ENCODE data around the gene LPCAT1.
"Not testable (repeated sequence)": the region's sequence is repeated elsewhere in the genome, so short reads cannot be mapped to it uniquely, and the experiment has no call there.

The LPCAT1 gene

DNA sequence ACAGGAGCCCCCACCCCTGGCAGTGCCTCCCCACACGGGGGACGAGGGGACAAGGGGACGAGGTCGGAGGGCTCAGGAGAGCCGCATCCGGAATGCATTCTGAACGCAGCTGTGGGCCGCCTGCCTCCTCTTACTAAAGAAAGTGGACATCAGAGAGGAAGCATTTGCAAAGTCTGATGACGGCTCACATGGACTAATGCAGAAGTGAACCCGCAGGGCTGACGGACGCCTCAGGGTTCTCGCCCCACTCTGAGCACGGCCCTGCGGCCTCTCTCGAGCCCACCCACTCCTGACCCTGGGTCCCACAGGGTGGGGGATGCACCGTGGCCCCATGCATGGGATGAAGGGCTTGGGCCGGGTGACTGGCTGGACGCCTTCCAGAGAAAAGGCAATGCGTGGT, 5.9 kb downstream of the LPCAT1 start:
- H3K27ac Mint-ChIP-seq: peak overlapping the region; percentile 94 to 96
- no peaks in the 10 kb centered on the region for H3K9me3 Mint-ChIP-seq
- ATAC-seq (replicated peaks) (no peak), DNase-seq (no peak)
- peaks cover 76% of the 10 kb centered on the region for H3K36me3 Mint-ChIP-seq (ENCODE audit: insufficient read depth)
- peaks cover 83 to 87% of the 10 kb centered on the region in 2 donors for H3K4me1 Mint-ChIP-seq (ENCODE audit: low read depth in 2 of 2)
- H3K27me3 Mint-ChIP-seq: no peaks in the 10 kb centered on the region
- peak overlapping the region; percentile 97 to 99 for H3K4me3 Mint-ChIP-seq

DNA sequence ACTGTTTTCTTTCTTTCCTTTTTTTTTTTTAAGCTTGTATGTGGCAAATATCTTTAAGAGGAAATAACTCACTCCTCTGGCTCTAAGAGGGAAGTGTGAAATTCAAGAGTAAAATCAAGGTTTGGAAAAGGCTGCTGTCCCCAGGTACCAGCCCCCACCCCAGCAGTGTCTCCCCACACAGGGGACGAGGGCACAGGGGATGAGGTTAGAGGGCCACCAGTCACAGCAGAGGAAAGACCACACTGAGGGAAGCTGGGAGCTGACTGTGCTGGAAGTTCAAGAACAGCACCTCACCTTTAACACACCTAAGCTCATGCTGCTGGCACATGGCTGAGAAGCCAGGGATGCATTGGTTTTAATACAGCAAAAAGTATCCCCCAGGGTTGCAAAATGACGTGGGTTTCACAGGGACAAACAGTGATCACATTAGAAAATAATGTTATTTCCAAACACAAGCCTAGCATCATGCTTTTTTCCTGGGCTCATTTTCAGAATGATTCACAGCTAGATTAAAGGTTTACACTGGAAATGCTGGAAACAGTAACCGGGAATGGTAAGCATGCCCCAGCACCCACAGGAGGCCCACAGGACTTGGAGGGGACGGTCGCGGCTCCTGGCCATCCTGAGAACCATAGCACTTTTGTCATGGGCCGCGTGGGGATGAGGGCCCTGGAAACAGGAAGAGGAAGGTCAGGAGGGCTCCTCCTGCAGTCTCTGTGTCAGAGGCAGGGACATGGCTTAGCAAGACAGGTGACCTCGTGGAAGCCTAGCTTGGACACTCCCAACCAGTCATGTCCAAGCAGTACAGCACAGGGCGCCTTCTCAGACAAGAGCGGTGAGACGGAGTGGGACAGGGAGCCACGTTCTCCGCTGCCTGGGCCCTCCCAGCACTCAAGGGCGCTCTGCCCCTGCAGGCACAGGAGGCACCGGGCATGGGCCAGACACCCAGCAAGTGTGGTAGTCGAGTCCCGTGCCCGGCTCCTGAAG, 6.9 kb downstream of the LPCAT1 start:
- no peak for DNase-seq
- Mint-ChIP-seq H3K9me3 (no peaks in the 10 kb centered on the region), H3K27ac (peak overlapping the region; percentile 94 to 96), H3K27me3 (no peaks in the 10 kb centered on the region), H3K4me3 (peak overlapping the region; percentile 97 to 99), H3K36me3 (ENCODE audit: insufficient read depth) (peaks cover 81% of the 10 kb centered on the region), H3K4me1 (ENCODE audit: low read depth in 2 of 2) (peaks cover 86 to 89% of the 10 kb centered on the region in 2 donors)
- no peak for ATAC-seq (replicated peaks)

DNA sequence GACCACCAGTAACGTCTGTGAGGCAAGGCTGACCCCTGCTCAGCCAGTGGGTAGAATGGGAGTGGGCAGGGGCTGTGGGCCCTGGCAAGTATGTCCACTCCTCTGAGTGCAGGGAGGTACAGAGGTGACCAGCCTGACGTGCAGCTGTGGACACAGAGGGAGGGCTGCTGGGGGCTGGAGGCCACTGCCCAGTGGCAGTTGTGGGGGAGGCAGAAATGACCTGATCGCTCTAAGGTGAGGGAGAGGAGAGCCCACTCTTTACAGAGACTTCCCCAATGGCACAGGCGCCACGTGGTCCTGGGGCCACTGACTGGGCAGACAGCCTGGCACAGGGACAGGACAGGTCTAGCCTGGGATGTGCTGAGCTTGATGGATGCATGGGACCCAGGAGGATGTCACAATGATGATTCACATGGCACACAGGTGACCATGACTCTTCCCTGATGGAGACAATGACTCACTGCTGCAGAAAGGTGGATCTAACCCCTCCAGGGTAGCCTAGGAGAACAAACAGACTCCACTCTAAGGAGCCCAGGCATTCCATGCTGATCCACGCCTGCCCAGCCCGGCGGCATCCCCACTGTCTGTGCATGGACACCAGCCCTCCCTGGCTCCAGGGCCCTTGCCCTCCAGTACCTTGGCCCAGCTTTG, 7.7 kb downstream of the LPCAT1 start:
- no peak for DNase-seq
- peak overlapping the region; percentile 97 to 99 for H3K4me3 Mint-ChIP-seq
- peak overlapping the region; percentile 94 to 96 for H3K27ac Mint-ChIP-seq
- peaks cover 85 to 87% of the 10 kb centered on the region in 2 donors for H3K4me1 Mint-ChIP-seq (ENCODE audit: low read depth in 2 of 2)
- ATAC-seq (replicated peaks): no peak
- H3K27me3 Mint-ChIP-seq: no peaks in the 10 kb centered on the region
- H3K9me3 Mint-ChIP-seq: no peaks in the 10 kb centered on the region
- peaks cover 81% of the 10 kb centered on the region for H3K36me3 Mint-ChIP-seq (ENCODE audit: insufficient read depth)

DNA sequence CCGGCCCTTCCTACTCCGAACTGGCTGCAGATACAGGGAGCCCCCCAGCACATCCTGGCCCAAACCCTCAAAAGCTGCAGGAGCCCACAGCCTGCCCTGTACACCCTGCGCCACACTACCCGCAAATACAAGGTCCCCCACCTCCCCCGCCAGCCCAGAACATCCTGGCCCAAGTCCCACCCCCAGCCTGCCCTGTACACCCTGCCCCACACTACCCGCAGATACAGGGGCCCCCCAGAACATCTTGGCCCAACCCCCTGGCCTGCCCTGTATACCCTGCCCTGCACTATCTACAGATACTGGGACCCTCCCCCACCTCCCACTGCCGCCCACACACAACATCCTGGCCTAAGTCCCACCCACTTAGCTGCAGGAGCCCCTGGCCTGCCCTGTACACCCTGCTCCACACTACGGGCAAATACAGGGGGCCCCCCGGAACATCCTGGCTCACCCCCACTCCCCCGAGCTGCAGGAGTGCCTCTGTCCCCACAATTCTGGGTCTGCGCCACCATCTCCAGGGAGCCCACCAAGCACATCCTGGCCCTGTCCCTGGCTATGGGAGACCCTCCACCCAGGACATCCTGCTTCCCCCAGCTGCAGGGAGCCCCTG, 8.3 kb downstream of the LPCAT1 start:
- Mint-ChIP-seq H3K4me3 (peak overlapping the region; percentile 97 to 99), H3K27ac (peak overlapping the region; percentile 94 to 96), H3K27me3 (no peaks in the 10 kb centered on the region), H3K9me3 (no peaks in the 10 kb centered on the region), H3K4me1 (ENCODE audit: low read depth in 2 of 2) (peaks cover 83 to 85% of the 10 kb centered on the region in 2 donors), H3K36me3 (ENCODE audit: insufficient read depth) (peaks cover 79% of the 10 kb centered on the region)
- no peak for DNase-seq
- ATAC-seq (replicated peaks): peak; percentile 23

DNA sequence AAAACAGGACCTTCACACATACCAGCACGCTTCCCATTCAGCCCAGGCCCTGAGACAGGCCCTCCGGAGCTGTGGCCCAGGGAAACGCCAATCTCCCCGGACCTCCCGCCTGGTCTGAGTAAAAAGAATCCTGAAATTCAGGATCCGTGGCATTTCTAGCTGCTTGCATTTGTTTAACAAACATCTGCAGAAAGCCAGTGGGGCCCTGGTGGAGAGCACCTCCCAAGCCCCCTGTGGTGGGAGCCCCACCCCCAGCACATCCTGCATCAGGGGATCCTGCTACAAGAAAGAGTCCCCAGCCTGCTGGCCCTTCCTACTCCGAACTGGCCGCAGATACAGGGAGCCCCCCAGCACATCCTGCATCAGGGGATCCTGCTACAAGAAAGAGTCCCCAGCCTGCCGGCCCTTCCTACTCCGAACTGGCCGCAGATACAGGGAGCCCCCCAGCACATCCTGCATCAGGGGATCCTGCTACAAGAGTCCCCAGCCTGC, 8.9 kb downstream of the LPCAT1 start:
- ATAC-seq (replicated peaks); H3K27me3 Mint-ChIP-seq; DNase-seq; H3K9me3 Mint-ChIP-seq: not testable (repeated sequence)
- Mint-ChIP-seq H3K4me3 (peak overlapping the region; percentile 97 to 99), H3K36me3 (ENCODE audit: insufficient read depth) (peaks cover 78% of the 10 kb centered on the region), H3K4me1 (ENCODE audit: low read depth in 2 of 2) (peaks cover 83 to 84% of the 10 kb centered on the region in 2 donors), H3K27ac (peak overlapping the region; percentile 94 to 96)

DNA sequence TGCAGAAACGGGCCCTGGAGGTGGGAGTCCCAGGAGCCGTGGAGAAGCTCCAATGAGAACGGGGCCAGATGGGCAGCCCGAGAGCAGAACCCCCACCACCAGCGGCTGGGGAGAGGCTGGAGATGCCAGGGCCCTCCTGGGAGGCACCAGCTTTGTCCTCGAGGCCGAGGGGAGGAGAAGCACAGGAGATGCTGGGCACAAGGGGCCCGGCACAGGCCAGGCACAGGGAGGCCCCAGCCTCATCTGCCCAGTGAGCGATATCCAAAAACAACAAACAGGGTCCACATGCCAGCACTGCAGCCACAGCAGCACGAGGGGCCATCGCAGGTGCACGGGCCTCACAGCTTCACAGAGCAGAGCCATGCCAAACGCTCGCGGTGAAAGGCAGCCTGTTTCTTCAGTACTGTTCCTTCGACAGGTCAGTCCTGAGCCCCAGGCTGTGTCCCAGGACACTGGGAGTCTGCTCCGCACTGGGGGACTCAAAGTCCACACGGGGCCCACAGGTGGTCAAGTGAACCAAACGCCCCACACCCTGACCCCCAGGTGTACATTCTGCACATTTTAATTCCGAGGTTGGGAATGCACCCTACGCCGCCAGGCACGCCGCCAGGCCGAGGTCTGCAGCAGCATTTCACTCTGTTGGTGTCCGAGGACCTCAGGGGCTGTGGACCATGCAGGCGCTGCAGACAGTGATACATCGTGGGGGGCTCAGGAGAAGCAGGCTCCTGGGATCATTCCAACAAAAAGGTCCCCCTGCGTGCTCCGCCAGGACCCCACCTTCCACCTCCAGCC, 9.5 kb downstream of the LPCAT1 start:
- peaks cover 77% of the 10 kb centered on the region for H3K36me3 Mint-ChIP-seq (ENCODE audit: insufficient read depth)
- ATAC-seq (replicated peaks): no peak
- H3K27me3 Mint-ChIP-seq: no peaks in the 10 kb centered on the region
- no peaks in the 10 kb centered on the region for H3K9me3 Mint-ChIP-seq
- peaks cover 83% of the 10 kb centered on the region in 2 donors for H3K4me1 Mint-ChIP-seq (ENCODE audit: low read depth in 2 of 2)
- DNase-seq: no peak
- peak overlapping the region; percentile 97 to 99 for H3K4me3 Mint-ChIP-seq
- peak overlapping the region; percentile 94 to 96 for H3K27ac Mint-ChIP-seq

DNA sequence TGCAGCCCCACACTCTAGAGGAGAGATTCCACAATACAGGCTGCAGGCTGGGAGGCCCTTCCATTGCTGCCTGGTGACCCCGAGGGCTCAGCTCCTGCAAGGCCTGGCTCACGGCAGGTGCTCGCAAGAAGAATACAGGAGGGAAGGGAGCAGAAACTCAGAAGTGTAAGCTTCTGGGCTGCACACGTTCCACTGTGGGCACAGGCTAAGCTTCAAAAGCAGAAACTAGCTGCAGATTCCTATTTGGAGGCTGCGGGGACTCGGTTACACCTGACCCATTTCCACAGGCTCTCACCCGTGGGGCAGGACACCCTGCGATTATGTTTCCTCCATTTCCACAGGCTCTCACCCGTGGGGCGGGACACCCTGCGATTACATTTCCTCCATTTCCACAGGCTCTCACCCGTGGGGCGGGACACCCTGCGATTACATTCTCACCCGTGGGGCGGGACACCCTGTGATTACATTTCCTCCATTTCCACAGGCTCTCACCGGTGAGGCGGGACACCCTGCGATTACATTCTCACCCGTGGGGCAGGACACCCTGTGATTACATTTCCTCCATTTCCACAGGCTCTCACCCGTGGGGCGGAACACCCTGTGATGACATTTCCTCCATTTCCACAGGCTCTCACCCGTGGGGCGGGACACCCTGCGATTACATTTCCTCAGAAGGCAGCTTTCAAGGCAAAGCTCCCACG, 10.3 kb downstream of the LPCAT1 start:
- ATAC-seq (replicated peaks) (no peak), DNase-seq (no peak)
- H3K36me3 Mint-ChIP-seq (ENCODE audit: insufficient read depth): peaks cover 70% of the 10 kb centered on the region
- H3K4me1 Mint-ChIP-seq (ENCODE audit: low read depth in 2 of 2): peaks cover 77 to 78% of the 10 kb centered on the region in 2 donors
- H3K9me3 Mint-ChIP-seq: no peaks in the 10 kb centered on the region
- peak overlapping the region; percentile 97 to 99 for H3K4me3 Mint-ChIP-seq
- peak overlapping the region; percentile 73 to 90 for H3K27ac Mint-ChIP-seq
- no peaks in the 10 kb centered on the region for H3K27me3 Mint-ChIP-seq

DNA sequence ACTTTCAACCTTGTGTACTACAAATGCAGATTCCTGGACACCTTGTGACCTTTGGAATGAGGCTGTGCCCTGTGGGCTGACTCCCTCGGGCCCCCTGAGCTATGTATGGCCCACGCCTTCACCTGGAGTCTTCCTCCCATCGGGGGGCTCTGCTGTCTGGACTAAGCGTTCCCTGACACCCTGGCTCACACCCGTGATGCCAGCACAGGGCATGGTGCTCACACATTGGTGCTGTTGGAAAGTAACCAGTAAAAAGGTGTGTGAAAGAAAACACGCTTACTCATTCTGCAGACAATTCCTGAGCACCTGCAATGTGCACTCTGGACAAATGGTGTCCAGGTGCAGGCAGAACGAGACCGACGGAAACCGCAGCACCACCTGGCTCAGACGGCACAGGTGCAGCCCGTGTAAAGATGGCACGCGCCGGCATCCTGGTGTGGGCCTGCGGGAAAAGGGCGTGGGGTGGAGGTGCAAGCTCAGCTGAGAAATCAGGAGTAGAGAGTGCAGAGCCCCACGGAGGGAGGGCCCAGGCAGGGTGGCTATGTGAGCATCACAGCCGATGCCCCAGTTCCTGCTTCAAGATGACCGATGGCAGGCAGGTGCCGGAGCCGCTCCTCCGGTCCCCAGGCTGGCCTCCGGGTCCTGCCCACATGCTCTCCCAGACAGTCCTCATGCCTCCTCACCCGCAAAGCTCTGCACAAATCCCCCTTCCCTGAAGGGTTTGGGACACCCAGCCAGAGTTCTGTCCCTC, 11.0 kb downstream of the LPCAT1 start:
- H3K27me3 Mint-ChIP-seq: no peaks in the 10 kb centered on the region
- H3K36me3 Mint-ChIP-seq (ENCODE audit: insufficient read depth): peaks cover 64% of the 10 kb centered on the region
- no peaks in the 10 kb centered on the region for H3K9me3 Mint-ChIP-seq
- no peak for ATAC-seq (replicated peaks)
- peak overlapping the region; percentile 97 to 99 for H3K4me3 Mint-ChIP-seq
- H3K27ac Mint-ChIP-seq: peak overlapping the region; percentile 73 to 90
- peak in 1 of 3 experiments; percentile 0 for DNase-seq
- H3K4me1 Mint-ChIP-seq (ENCODE audit: low read depth in 2 of 2): peaks cover 77 to 78% of the 10 kb centered on the region in 2 donors

DNA sequence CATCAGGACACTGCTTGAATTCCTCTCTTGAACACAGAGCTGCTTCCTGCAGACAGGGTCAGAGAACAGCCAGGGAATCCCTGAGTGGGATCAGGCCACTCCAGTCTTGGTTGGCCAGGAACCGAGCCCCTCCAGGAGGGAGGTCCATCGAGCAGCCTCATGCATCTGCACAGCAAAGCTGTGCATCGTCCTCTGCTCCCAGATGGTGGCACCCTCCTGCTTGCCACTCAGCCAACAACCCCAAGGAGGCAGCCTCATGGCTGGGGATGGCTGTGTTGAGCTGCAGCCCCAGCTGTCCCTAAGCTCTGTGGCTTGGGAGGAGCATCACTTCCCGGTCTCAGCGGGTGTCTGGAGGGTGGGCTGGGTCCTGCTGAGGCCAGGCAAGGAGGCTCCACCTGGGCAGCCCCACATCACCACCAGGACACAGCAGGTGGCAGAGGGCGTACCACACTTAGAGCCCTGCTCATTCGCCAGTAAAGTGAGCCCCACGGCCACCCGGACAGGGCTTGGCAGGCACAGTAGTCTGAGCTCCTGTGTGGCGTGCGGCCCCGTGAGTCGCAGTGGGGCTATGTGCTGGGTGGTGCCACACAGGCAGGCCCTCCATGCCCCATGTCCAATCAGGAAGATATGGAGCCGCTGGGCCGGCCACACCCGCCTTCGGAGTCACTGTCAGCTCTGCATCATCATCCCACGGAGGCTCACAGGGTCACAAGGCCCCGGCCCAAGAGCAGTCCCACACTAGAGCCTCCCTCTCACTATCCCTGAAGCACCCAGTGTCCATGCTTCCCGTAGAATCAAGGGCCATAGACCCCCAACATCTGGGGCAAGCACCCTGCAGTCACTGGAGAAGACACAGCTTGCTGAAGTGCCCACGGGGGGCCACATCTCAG, 11.9 kb downstream of the LPCAT1 start:
- DNase-seq (peak in 1 of 3 experiments; percentile 0), ATAC-seq (replicated peaks) (no peak)
- Mint-ChIP-seq H3K36me3 (ENCODE audit: insufficient read depth) (peaks cover 64% of the 10 kb centered on the region), H3K27me3 (no peaks in the 10 kb centered on the region), H3K4me3 (peak overlapping the region in 1 of 2 donors; percentile 37), H3K27ac (peak overlapping the region; percentile 28 to 90), H3K4me1 (ENCODE audit: low read depth in 2 of 2) (peaks cover 77 to 79% of the 10 kb centered on the region in 2 donors), H3K9me3 (no peaks in the 10 kb centered on the region)

DNA sequence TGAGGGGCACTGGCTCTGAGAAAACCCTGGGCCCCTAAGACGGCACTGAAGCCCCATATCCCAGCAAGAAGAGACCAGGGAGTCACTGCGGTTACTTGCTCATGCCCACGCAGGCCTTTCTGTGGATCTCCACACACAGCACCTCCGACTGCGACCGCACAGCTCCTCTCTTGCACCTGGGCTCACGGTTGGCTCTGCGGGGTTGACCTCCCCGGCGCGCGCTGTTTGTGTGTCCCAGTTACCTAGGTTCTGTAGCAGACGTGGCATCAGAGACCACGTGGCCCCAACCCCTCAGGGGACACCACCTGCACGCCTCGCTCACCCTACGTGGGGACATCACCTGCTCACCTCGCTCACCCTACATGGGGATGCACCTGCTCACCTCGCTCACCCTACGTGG, 12.7 kb downstream of the LPCAT1 start:
- Mint-ChIP-seq H3K9me3 (no peaks in the 10 kb centered on the region), H3K27ac (peak overlapping the region in 1 of 2 donors; percentile 12), H3K27me3 (no peaks in the 10 kb centered on the region), H3K4me1 (ENCODE audit: low read depth in 2 of 2) (peaks cover 76% of the 10 kb centered on the region in 2 donors), H3K36me3 (ENCODE audit: insufficient read depth) (peaks cover 61% of the 10 kb centered on the region), H3K4me3 (no peak overlapping the region)
- ATAC-seq (replicated peaks) (no peak), DNase-seq (peak in 1 of 3 experiments; percentile 1)

DNA sequence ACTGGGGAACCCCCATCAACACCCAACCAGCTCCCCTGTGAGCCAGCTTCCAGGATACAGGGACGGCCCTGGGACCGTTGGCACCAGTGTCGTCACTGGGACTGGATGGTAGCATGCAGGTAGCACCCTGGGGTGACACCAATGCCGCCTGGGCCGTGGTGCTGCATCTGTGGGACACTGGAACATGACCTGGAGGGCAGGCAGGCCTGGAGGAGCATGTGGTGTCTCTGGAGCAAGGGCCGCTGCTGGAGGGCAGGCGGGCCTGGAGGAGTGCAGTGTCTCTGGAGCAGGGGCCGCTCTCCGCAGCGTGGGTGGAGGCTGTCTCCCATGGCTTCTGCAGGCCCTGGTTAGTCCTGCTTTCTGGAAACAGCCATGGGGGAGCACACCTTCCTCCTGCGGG, 13.1 kb downstream of the LPCAT1 start:
- Mint-ChIP-seq H3K4me3 (no peak overlapping the region), H3K4me1 (ENCODE audit: low read depth in 2 of 2) (peaks cover 76% of the 10 kb centered on the region in 2 donors), H3K27me3 (no peaks in the 10 kb centered on the region), H3K9me3 (no peaks in the 10 kb centered on the region), H3K36me3 (ENCODE audit: insufficient read depth) (peaks cover 62% of the 10 kb centered on the region), H3K27ac (peak overlapping the region in 1 of 2 donors; percentile 12)
- ATAC-seq (replicated peaks): no peak
- no peak for DNase-seq

Data from effector memory CD8-positive, alpha-beta T cell (primary cell).